ENCODE measurements around the gene TNKS2.

The TNKS2 gene

GRCh38 chr10:91864099-91864498 lies 65.9 kb downstream of the TNKS2 start:
- TF ChIP-seq CTCF (IDR thresholded peaks at IDR 0.05; ENCODE audit: low read length, missing control alignments), result no peak
- H3K4me3 ChIP-seq (replicated peaks; ENCODE audit: low read depth, low read length), result no peak overlapping the region
- no peak for DNase-seq (ENCODE audit: low read depth)

GRCh38 chr10:91864744-91865143 lies 66.5 kb downstream of the TNKS2 start:
- TF ChIP-seq CTCF (IDR thresholded peaks at IDR 0.05; ENCODE audit: low read length, missing control alignments), result no peak
- no peak for DNase-seq (ENCODE audit: low read depth)

GRCh38 chr10:91865562-91866081 lies 67.4 kb downstream of the TNKS2 start:
- DNase-seq (ENCODE audit: low read depth), result no peak
- no peak for TF ChIP-seq CTCF (IDR thresholded peaks at IDR 0.05; ENCODE audit: low read length, missing control alignments)
- no peak overlapping the region for H3K4me3 ChIP-seq (replicated peaks; ENCODE audit: low read depth, low read length)

More at GRCh38 chr10:91864744-91865143, 66.5 kb downstream of the TNKS2 start:
- no peak overlapping the region for H3K4me3 ChIP-seq (replicated peaks; ENCODE audit: low read depth, low read length)

- H3K4me3 ChIP-seq (replicated peaks; ENCODE audit: low read depth, low read length), result no peak overlapping the region
- no peak for TF ChIP-seq CTCF (IDR thresholded peaks at IDR 0.05; ENCODE audit: low read length, missing control alignments)
- DNase-seq (ENCODE audit: low read depth), result no peak
Observed at GRCh38 chr10:91875156-91875555, 76.9 kb downstream of the TNKS2 start.

- H3K4me3 ChIP-seq (replicated peaks; ENCODE audit: low read depth, low read length), result no peak overlapping the region
- no peak for TF ChIP-seq CTCF (IDR thresholded peaks at IDR 0.05; ENCODE audit: low read length, missing control alignments)
- DNase-seq (ENCODE audit: low read depth), result no peak
Observed at GRCh38 chr10:91875779-91876178, 77.6 kb downstream of the TNKS2 start.

GRCh38 chr10:91879515-91880170 lies 81.4 kb downstream of the TNKS2 start:
- DNase-seq (ENCODE audit: low read depth), result no peak
- no peak overlapping the region for H3K4me3 ChIP-seq (replicated peaks; ENCODE audit: low read depth, low read length)

More at GRCh38 chr10:91879515-91880170, 81.4 kb downstream of the TNKS2 start:
- TF ChIP-seq CTCF (IDR thresholded peaks at IDR 0.05; ENCODE audit: low read length, missing control alignments), result no peak

All from fibroblast of pulmonary artery (primary cell).